ENCODE results near the gene CPT1A.

CPT1A gene

DNA sequence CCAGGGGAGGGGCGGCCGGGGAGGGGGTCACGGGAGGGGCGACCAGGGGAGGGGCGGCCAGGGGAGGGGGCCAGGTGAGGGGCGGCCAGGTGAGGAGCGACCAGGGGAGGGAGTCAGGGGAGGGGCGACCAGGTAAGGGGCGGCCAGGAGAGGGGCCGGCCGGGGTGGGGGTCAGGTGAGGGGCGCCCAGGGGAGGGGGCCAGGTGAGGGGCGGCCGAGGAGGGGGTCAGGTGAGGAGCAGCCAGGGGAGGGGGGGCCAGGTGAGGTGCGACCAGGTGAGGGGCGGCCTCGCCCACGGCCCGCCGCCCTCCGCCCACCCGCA lies 90.8 kb downstream of the CPT1A start:
- no peak for DNase-seq

GRCh38 chr11:68750195-68751003 lies 91.3 kb downstream of the CPT1A start:
- DNase-seq: peak; percentile 7

- no peak for DNase-seq
Measured at GRCh38 chr11:68749229-68750123, 92.2 kb downstream of the CPT1A start.

DNA sequence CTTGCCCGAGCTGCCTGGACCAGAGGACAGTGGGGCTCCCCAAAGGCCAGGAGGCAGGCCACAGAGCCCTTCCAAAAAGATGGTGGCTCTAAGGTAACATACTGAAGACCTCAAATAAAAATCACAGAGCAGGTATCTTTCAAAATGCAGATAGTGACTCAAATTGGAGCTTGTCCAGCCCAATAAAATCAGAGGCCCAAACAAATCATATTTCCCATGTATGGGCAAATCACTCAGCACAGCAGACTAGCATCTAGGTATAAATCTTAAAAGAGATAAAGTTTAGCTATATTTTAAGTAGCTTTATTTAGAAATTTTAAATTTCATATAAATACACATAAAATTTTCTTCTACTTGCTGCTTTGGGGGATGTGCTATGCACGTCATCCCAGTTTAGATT lies 93.7 kb downstream of the CPT1A start:
- no peak for DNase-seq

GRCh38 chr11:68743539-68743938 lies 98.2 kb downstream of the CPT1A start:
- no peak for DNase-seq

DNA sequence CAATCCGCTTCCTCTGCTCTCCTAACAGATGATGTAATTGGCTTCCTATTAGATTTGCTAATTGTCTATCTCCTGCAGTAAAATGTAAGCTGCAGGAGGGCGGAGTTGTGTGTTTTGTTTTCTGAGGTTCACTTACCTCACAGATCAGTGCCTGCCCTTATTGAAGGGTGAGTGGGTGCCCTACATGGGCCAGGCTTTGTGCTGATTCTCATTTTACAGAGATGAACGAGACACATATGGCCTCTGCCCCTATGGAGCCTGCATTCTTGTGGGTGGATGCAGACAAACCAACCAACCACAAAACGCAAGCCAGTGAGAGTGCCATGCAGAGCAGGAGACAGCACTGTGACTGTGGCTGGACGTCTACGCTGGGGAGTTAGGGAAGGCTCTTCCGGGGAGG lies 100.3 kb downstream of the CPT1A start:
- DNase-seq: no peak

GRCh38 chr11:68735646-68736045 lies 106.1 kb downstream of the CPT1A start:
- no peak for DNase-seq

GRCh38 chr11:68735125-68735524 lies 106.6 kb downstream of the CPT1A start:
- DNase-seq: no peak

- no peak for DNase-seq
Measured at GRCh38 chr11:68734111-68734510, 107.6 kb downstream of the CPT1A start.

DNA sequence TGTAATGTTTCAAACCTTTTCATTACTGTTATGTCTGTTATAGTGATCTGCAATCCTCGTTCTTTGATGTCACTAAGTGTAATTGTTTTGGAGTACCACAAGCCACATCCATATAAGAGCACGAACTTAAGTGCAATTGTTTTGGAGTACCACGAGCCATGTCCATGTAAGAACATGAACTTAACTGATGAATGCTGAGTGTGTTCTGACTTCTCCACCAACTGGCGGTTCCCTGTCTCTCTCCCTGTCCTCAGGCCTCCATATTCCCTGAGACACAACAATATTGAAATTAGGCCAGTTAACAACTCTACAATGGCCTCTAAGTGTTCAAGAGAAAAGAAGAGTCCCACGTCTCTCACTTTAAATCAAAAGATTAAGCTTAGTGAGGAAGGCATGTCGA lies 113.9 kb downstream of the CPT1A start:
- no peak for DNase-seq

- DNase-seq: no peak
Measured at GRCh38 chr11:68724293-68724692, 117.4 kb downstream of the CPT1A start.

DNA sequence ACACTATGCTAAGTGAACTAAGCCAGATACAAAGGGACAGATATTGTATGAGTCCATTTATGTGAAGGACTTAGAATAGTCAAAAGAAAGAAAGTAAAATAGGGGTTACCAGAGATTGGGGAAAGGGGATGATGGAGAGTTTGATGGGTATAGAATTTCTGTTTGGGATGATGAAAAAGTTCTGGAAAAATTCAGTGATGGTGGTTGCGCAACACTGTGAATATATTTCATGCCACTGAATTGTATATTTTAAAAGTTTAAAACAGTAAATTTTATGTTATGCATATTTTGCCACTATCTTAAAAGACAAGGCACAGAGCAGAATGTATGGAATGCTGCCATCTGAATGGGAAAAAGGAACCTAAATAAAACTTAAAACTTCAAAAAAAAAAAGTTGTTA lies 119.6 kb downstream of the CPT1A start:
- no peak for DNase-seq

DNA sequence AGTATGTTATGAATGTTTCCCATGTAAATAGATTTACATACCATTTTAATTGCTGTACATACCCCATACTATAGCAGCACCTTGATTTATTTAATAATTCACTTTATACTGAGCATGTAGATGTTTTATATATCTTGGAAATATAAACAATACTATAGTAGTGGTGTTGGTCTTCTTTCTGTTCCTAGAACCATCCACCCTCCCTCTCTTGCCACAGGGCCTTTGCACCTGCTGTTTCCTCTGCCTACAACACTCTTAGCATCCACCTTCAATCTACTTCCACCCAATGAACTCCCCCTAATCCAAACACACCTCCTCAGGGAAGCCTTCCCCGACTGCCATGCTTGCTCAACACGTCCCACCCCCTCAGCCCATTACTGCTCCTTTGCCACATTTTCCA lies 120.6 kb downstream of the CPT1A start:
- no peak for DNase-seq

DNA sequence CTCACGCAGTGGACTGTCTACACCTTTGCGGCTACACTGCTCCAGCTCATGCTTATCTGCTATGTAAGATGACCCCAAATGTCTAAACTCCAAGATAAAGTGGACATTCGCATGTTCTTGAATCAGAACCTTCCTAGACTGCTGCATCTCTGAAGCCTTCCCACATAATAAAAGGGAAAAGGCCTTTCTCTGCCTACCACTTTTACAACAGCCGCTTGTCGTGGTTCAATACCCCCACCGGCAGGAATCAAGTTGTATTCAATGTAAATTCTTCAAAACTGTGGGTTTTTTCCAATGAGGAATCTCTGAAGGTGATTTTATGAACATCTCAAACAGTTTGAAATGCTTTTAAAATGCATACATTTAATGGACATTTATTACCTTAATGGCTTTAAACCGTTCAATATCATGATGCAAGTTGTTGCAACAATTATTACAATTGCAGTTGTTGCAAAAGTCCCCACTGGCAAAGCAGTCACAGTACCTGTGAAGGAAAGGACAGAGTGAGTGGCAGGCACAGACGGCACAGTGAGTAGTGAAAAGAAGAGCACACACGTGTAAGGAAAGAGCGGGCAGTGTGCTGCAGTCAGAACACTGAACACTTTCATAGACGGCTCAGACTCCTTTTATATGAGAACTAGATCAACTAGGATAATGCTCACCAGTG lies 126.1 kb downstream of the CPT1A start:
- no peak for DNase-seq

- no peak for DNase-seq
Measured at GRCh38 chr11:68714060-68714856, 127.5 kb downstream of the CPT1A start.

- DNase-seq: no peak
Measured at GRCh38 chr11:68711114-68711513, 130.6 kb downstream of the CPT1A start.

DNA sequence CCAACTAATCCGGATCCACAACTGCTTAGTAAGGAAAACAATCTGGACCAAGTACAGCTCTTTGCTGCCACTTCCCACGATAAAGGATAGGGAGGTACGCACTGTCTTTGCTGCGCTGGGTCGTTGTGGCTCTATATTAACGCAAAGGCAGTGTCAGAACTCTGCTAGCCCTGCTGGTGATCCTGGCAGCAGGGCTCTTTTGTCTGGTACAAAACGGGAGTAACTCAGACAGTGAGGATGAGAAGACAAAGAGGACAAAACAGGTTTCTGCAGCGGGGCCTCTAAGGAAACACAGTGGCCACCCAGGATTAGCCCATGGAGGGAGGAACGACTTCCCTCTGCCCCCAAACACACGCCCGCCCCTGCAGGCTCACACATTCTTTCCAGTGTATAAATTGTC lies 131.3 kb downstream of the CPT1A start:
- DNase-seq: no peak

- DNase-seq: no peak
Measured at GRCh38 chr11:68709062-68709461, 132.7 kb downstream of the CPT1A start.

DNA sequence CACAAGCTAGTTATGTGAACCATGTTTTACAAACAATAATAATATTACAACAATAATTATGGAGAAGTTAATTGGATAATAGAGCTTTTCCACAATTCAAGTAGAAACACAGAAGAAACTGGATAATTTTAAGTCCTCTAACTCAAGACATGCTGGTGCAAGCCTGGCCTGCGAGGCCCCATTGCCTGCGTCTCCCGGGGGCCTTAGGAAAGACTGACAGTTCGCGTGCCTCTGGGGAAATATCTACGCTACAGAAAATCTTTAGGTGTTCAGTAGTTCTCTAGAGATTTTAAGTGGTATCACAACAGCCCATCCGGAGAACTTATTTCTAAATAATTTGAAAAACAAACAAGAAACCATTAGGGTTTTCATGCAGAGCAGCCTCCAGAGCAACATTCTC lies 134.2 kb downstream of the CPT1A start:
- DNase-seq: no peak

DNA sequence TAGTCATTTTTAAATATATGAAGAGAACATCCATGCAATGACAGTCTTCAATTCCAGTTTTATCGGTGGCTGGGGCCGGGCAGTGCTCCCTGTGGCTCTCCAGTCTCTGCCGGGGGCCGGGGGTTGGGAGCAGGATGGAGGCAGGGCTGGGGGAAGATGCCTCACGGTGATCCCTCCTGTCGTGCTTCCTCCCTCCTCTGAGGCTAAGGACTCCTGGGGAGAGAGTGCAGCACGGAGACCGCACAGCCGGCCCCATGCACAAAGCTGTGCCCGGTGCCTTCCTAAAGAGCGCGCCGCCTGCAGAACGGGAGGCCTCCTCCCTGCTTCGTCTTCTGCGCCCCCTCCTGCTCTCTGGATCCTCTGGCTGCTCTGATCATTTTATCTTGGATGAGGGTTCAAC lies 136.8 kb downstream of the CPT1A start:
- DNase-seq: no peak
